ENCODE results near the gene IMPDH2.

DNA sequence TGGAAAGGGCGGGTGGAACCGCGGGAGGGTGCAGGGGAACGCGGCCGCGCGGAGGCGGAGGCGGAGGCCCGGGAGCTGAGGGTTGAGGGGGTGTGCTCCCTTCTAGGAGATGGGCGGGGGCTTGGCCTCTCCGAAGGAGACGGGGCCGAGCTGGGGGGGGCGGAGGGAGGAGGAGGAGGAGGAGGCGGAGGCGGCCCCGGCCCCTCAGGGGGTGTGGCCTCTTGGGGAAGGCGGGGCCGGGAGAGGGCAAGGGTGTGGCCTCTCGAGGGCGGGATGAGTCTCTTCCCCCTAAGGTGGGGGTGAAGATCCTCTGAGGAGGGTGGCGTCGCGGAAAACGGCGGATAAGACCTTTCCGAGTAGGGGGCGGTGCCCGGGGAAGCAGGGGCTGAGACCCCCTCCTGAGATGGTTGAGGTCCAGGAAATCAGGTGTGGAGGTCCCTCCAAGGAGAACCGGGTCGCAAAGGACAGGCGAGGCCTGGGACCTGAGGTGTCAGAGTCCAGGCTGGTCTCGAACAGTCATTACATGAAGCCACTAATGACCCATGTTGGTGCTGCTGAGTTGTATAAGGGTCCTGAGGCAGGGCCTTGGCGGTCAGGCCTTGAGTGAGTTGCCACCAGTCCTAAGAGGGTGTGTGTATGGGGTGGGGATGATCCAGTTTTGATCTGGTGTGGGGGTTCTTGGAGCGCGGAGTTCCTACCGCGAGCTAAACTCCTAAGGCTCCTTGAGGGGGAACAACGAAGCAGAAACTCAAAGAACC is 21.2 kb downstream of the IMPDH2 start:
- TF ChIP-seq, protein P1, sequence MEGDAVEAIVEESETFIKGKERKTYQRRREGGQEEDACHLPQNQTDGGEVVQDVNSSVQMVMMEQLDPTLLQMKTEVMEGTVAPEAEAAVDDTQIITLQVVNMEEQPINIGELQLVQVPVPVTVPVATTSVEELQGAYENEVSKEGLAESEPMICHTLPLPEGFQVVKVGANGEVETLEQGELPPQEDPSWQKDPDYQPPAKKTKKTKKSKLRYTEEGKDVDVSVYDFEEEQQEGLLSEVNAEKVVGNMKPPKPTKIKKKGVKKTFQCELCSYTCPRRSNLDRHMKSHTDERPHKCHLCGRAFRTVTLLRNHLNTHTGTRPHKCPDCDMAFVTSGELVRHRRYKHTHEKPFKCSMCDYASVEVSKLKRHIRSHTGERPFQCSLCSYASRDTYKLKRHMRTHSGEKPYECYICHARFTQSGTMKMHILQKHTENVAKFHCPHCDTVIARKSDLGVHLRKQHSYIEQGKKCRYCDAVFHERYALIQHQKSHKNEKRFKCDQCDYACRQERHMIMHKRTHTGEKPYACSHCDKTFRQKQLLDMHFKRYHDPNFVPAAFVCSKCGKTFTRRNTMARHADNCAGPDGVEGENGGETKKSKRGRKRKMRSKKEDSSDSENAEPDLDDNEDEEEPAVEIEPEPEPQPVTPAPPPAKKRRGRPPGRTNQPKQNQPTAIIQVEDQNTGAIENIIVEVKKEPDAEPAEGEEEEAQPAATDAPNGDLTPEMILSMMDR (conservative IDR thresholded peaks at IDR 0.05; ENCODE audit: low read depth, low read length) = no peak
- TF ChIP-seq, protein P2, sequence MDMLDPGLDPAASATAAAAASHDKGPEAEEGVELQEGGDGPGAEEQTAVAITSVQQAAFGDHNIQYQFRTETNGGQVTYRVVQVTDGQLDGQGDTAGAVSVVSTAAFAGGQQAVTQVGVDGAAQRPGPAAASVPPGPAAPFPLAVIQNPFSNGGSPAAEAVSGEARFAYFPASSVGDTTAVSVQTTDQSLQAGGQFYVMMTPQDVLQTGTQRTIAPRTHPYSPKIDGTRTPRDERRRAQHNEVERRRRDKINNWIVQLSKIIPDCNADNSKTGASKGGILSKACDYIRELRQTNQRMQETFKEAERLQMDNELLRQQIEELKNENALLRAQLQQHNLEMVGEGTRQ (IDR thresholded peaks at IDR 0.05; ENCODE audit: low read depth, low read length) = no peak
- TF ChIP-seq POLR2A (IDR thresholded peaks at IDR 0.05; ENCODE audit: low read depth, low read length) = no peak
- no peak for TF ChIP-seq RAD21 (IDR thresholded peaks at IDR 0.05; ENCODE audit: low read length)
- no peak for TF ChIP-seq CEBPB (IDR thresholded peaks at IDR 0.05; ENCODE audit: low read depth, low read length)
- TF ChIP-seq MXI1 (IDR thresholded peaks at IDR 0.05; ENCODE audit: borderline replicate concordance, low read depth, low read length) = no peak
- TF ChIP-seq, protein P3, sequence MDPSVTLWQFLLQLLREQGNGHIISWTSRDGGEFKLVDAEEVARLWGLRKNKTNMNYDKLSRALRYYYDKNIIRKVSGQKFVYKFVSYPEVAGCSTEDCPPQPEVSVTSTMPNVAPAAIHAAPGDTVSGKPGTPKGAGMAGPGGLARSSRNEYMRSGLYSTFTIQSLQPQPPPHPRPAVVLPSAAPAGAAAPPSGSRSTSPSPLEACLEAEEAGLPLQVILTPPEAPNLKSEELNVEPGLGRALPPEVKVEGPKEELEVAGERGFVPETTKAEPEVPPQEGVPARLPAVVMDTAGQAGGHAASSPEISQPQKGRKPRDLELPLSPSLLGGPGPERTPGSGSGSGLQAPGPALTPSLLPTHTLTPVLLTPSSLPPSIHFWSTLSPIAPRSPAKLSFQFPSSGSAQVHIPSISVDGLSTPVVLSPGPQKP (IDR thresholded peaks at IDR 0.05; ENCODE audit: borderline replicate concordance, low read depth, low read length) = no peak
- TF ChIP-seq SMC3 (IDR thresholded peaks at IDR 0.05; ENCODE audit: low read depth, low read length) = no peak
- no peak for TF ChIP-seq BHLHE40 (IDR thresholded peaks at IDR 0.05; ENCODE audit: low read depth, low read length)
- TF ChIP-seq FOS (IDR thresholded peaks at IDR 0.05; ENCODE audit: low read depth, low read length) = no peak

All from IMR-90 (cell line).